Stimulated activated CD4-positive, alpha-beta T cell treated with anti-CD3 and anti-CD28 coated beads, Interleukin-4, amount 100 ng/mL, for 1 hour (primary cell): Measurements from ENCODE around the gene PHLDB1.

Source experiments
- DNase-seq: peaks from one replicate; pipeline ENCODE4 v3.0.0-alpha.2; 2020

The PHLDB1 gene

GRCh38 chr11:118622376-118623268 is 15.2 kb downstream of the PHLDB1 start:
- no peak for DNase-seq

- DNase-seq = no peak
Observed at GRCh38 chr11:118623269-118623655, 15.8 kb downstream of the PHLDB1 start.

GRCh38 chr11:118625036-118625690 is 17.7 kb downstream of the PHLDB1 start:
- DNase-seq = no peak

GRCh38 chr11:118625976-118626375 is 18.6 kb downstream of the PHLDB1 start:
- no peak for DNase-seq

- DNase-seq = no peak
Observed at GRCh38 chr11:118627566-118627965, 20.2 kb downstream of the PHLDB1 start.

GRCh38 chr11:118628031-118628430 is 20.6 kb downstream of the PHLDB1 start:
- no peak for DNase-seq

GRCh38 chr11:118628432-118628831 is 21.0 kb downstream of the PHLDB1 start:
- DNase-seq = no peak

GRCh38 chr11:118628861-118629549 is 21.6 kb downstream of the PHLDB1 start:
- no peak for DNase-seq

GRCh38 chr11:118629761-118630661 is 22.6 kb downstream of the PHLDB1 start:
- no peak for DNase-seq

- no peak for DNase-seq
Observed at GRCh38 chr11:118631142-118631909, 23.9 kb downstream of the PHLDB1 start.

- no peak for DNase-seq
Observed at GRCh38 chr11:118632577-118633318, 25.3 kb downstream of the PHLDB1 start.

- DNase-seq = no peak
Observed at GRCh38 chr11:118633319-118633690, 25.9 kb downstream of the PHLDB1 start.

- no peak for DNase-seq
Observed at GRCh38 chr11:118633979-118634378, 26.6 kb downstream of the PHLDB1 start.

GRCh38 chr11:118634431-118635236 is 27.2 kb downstream of the PHLDB1 start:
- DNase-seq = no peak

- no peak for DNase-seq
Observed at GRCh38 chr11:118635237-118635591, 27.8 kb downstream of the PHLDB1 start.

- DNase-seq = no peak
Observed at GRCh38 chr11:118635642-118636041, 28.2 kb downstream of the PHLDB1 start.

- DNase-seq = no peak
Observed at GRCh38 chr11:118636569-118637290, 29.3 kb downstream of the PHLDB1 start.

GRCh38 chr11:118638726-118639125 is 31.3 kb downstream of the PHLDB1 start:
- no peak for DNase-seq

GRCh38 chr11:118639899-118640298 is 32.5 kb downstream of the PHLDB1 start:
- no peak for DNase-seq
